ENCODE results near the gene EXOC7. TPM values are rescaled to one million over a fixed set of nuclear protein-coding genes. Genes with fewer than 3 reads are reported as not detected.

Gene EXOC7
- polyA plus RNA-seq, 3 donors, result 30.7 to 86.5 (median 42.4) TPM

DNA sequence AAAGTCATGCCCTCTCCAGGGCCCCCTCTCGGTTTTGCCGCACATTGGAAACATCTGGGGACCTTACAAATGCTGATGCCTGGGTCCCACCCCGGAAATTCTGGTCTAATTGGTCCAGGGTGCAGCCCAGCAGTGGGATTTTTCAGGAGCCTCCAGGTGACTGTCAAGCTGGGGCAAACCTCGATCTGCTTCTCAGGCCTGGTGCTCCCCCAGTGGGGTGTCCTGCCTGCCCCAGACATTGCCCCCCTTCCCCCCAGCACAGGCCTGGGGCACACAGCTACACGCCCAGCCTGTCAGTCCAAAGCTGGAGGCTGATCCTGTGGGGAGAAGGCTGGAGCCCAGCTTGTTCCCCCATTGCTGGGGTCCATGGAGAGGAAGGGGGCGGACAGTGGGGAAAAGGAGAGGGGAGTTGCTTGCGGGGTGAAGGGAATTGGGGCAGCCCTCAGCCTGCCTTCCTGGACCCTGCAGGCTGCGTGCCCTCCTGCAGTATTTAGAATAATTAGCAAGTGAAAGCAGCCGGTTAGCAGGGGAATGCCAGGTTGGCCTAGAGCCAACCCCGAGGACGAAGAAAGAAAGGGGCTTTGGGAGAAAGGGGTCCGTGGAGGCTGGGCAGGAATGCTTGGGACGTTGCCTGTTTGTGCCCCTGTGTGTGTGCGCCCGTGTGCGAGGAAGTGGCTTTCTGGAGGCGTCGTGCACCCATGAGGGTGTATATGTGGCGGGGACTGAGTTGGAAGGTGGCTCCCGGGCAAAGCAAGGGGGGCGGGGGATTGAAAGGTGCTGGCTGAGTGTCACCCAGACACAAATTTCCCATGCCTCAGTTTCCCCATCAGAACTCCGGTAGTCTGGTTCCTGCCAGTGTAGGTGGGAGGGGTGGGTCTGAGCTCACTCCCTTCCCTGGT is 31.6 kb upstream of the EXOC7 start:
- WGBS (ENCODE audit: insufficient coverage), result 70% methylated on average over 14 of the region's 22 CpGs
- H3K36me3 ChIP-seq (replicated peaks in 1 of 2; ENCODE audit: control insufficient read depth in 1 of 2, insufficient read depth in 2 of 2, low read length in 2 of 2), result no peaks in the 10 kb centered on the region
- peaks cover 9 to 38% (median 25%) of the 10 kb centered on the region in 3 donors for H3K27me3 Mint-ChIP-seq (ENCODE audit: low read depth in 3 of 3)
- H3K79me2 ChIP-seq (ENCODE audit: insufficient read depth, low read length), result no peaks in the 10 kb centered on the region
- no peak overlapping the region for H3K9ac ChIP-seq (ENCODE audit: insufficient read depth, low read length, poor library complexity, severe bottlenecking)
- intact Hi-C loops (cut with micrococcal nuclease), result no loop called here
- TF ChIP-seq, protein P1, sequence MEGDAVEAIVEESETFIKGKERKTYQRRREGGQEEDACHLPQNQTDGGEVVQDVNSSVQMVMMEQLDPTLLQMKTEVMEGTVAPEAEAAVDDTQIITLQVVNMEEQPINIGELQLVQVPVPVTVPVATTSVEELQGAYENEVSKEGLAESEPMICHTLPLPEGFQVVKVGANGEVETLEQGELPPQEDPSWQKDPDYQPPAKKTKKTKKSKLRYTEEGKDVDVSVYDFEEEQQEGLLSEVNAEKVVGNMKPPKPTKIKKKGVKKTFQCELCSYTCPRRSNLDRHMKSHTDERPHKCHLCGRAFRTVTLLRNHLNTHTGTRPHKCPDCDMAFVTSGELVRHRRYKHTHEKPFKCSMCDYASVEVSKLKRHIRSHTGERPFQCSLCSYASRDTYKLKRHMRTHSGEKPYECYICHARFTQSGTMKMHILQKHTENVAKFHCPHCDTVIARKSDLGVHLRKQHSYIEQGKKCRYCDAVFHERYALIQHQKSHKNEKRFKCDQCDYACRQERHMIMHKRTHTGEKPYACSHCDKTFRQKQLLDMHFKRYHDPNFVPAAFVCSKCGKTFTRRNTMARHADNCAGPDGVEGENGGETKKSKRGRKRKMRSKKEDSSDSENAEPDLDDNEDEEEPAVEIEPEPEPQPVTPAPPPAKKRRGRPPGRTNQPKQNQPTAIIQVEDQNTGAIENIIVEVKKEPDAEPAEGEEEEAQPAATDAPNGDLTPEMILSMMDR (IDR thresholded peaks at IDR 0.05), result no peak
- H2AFZ ChIP-seq (ENCODE audit: insufficient read depth, low read depth, low read length, poor library complexity, severe bottlenecking), result no peak overlapping the region
- H3K4me1 Mint-ChIP-seq, result peaks cover 15% of the 10 kb centered on the region
- H3K27me3 ChIP-seq (ENCODE audit: control insufficient read depth in 2 of 2, insufficient read depth in 2 of 2, low read length in 2 of 2), result peaks cover 7 to 24% of the 10 kb centered on the region in 2 donors
- peaks cover 0 to 4% of the 10 kb centered on the region in 2 donors for H3K36me3 Mint-ChIP-seq
- DNase-seq, result no peak
- peaks cover 6 to 12% of the 10 kb centered on the region in 2 donors for H3K4me1 ChIP-seq (ENCODE audit: control insufficient read depth in 1 of 2, insufficient read depth in 2 of 2, low read length in 2 of 2)
- no peak overlapping the region for H3K4me3 Mint-ChIP-seq
- no peak overlapping the region for H3K27ac ChIP-seq (ENCODE audit: low read depth in 1 of 2, low read length in 2 of 2)
- no peak overlapping the region for H3K4me2 ChIP-seq (replicated peaks; ENCODE audit: extremely low read depth, low read length, poor library complexity, severe bottlenecking)
- peak overlapping the region in 1 of 7 donors; percentile 46 for H3K27ac Mint-ChIP-seq
- peaks cover 0 to 7% of the 10 kb centered on the region in 2 donors for H3K9me3 ChIP-seq (replicated peaks in 1 of 2; ENCODE audit: control insufficient read depth in 1 of 2, insufficient read depth in 1 of 2, low read length in 2 of 2)
- H3K9me3 Mint-ChIP-seq, result peaks cover 0 to 5% (median 3%) of the 10 kb centered on the region in 7 donors
- no peaks in the 10 kb centered on the region for H4K20me1 ChIP-seq (ENCODE audit: insufficient read depth, low read length)
- H3K4me3 ChIP-seq (replicated peaks in 1 of 3; ENCODE audit: low read depth in 2 of 3, low read length in 3 of 3), result no peak overlapping the region

DNA sequence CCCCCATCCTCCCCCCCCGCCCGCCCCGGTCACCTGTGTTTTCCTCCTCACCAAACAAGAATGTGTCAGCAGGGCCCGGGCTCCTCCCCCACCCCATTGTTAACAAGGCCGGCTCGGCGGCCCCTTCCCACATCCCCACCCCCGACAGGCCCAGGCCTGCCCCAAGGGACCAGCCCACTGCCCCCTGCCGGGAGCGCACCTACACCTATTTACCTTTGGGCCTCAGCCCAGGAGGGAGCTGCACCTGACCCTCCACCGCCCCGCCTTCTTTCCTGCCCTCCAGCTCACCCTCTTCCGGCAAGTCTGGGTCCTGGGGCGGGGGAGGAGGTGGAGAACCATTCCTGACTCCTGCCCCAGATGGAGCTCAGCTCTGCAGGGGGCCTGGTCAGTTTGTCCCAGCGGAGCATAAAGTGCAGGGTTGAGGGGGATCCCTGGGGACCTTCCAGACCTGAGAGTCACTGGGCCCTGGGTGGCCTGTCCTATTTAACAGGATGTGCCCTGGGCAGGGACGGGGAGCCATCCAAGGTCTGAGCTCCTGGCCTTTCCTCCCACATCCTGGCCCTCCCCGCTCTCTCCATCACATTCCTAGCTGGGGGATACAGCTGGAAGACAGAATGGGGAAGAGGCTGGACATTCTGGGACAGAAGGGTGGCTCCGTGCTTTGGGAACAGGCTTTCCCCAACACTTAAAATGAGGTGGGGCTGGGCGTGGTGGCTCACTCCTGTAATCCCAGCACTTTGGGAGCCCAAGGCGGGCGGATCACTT is 29.2 kb upstream of the EXOC7 start:
- Mint-ChIP-seq H3K4me3 (no peak overlapping the region), H3K4me1 (peaks cover 11% of the 10 kb centered on the region), H3K27me3 (ENCODE audit: low read depth in 3 of 3) (peaks cover 2 to 19% (median 8%) of the 10 kb centered on the region in 3 donors), H3K9me3 (no peaks in the 10 kb centered on the region), H3K36me3 (no peaks in the 10 kb centered on the region), H3K27ac (no peak overlapping the region)
- TF ChIP-seq, protein P1 (IDR thresholded peaks at IDR 0.05), result no peak
- Histone ChIP-seq H3K4me1 (ENCODE audit: control insufficient read depth in 1 of 2, insufficient read depth in 2 of 2, low read length in 2 of 2) (peaks cover 7 to 8% of the 10 kb centered on the region in 2 donors), H3K4me3 (replicated peaks in 1 of 3; ENCODE audit: low read depth in 2 of 3, low read length in 3 of 3) (no peak overlapping the region), H3K36me3 (replicated peaks in 1 of 2; ENCODE audit: control insufficient read depth in 1 of 2, insufficient read depth in 2 of 2, low read length in 2 of 2) (no peaks in the 10 kb centered on the region), H4K20me1 (ENCODE audit: insufficient read depth, low read length) (no peaks in the 10 kb centered on the region), H3K27me3 (ENCODE audit: control insufficient read depth in 2 of 2, insufficient read depth in 2 of 2, low read length in 2 of 2) (peaks cover 0 to 6% of the 10 kb centered on the region in 2 donors), H3K9ac (ENCODE audit: insufficient read depth, low read length, poor library complexity, severe bottlenecking) (no peak overlapping the region), H2AFZ (ENCODE audit: insufficient read depth, low read depth, low read length, poor library complexity, severe bottlenecking) (no peak overlapping the region), H3K79me2 (ENCODE audit: insufficient read depth, low read length) (no peaks in the 10 kb centered on the region), H3K9me3 (replicated peaks in 1 of 2; ENCODE audit: control insufficient read depth in 1 of 2, insufficient read depth in 1 of 2, low read length in 2 of 2) (no peaks in the 10 kb centered on the region), H3K4me2 (replicated peaks; ENCODE audit: extremely low read depth, low read length, poor library complexity, severe bottlenecking) (no peak overlapping the region), H3K27ac (ENCODE audit: low read depth in 1 of 2, low read length in 2 of 2) (no peak overlapping the region)
- DNase-seq, result no peak
- 90% methylated on average over 11 of the region's 21 CpGs for WGBS (ENCODE audit: insufficient coverage)
- intact Hi-C loops (cut with micrococcal nuclease), result no loop called here
